Heart left ventricle (tissue), 13 donors: ENCODE data around the gene PFKFB2.

Experiments used
- POLR2A ChIP-seq, 2 donors: fragments of 450-650 bp; IDR thresholded peaks; one replicate each; pipeline ENCODE4 v1.6.1; 2017; ENCODE audit warnings: antibody characterized with exemption in 2 of 2, mild to moderate bottlenecking in 2 of 2, moderate library complexity in 2 of 2
- TF ChIP-seq, protein P1 (sequence below), 12 donors: fragments of 200-600 bp; sonication (generic) in 4 of 12; IDR thresholded peaks; one replicate each; pipeline versions ENCODE4 v1.5.0 to v1.8.0; 2018 to 2022; ENCODE audit warnings: antibody characterized with exemption in 12 of 12, mild to moderate bottlenecking in 5 of 12
- donor health status: ischemic (EF 13 %, LVEDD 7.1; RV severe dilation, severe dysfunction).
- donor health status: DM: no; HTN: yes; CAD: no.
- donor health status: DM: no; HTN: no; CAD: no.
- donor health status: ischemic (EF 25% LVEDD 6.9; RV normal size, moderate dysfunction).
- donor health status: ischemic (EF 25% LVEDD 5.7; RV mildly dilated, moderate dysfunction).
- donor health status: ischemic (EF 35%, LVEDD 5.7; RV mildly dilated, moderate dysfunction).
- donor health status: nonischemic (EF 11% LVEDD 7.7; RV severe dilation, severe dysfunction).
- donor health status: DM: yes; HTN: yes; CAD: no.
- donor health status: PGD.
- donor health status: ischemic (EF 29% LVEDD 5.4; RV normal size, mild dysfunction).
- donor health status: nonischemic (EF 23%, LVEDD 6.1; RV moderate dilation, normal function).

DNA sequence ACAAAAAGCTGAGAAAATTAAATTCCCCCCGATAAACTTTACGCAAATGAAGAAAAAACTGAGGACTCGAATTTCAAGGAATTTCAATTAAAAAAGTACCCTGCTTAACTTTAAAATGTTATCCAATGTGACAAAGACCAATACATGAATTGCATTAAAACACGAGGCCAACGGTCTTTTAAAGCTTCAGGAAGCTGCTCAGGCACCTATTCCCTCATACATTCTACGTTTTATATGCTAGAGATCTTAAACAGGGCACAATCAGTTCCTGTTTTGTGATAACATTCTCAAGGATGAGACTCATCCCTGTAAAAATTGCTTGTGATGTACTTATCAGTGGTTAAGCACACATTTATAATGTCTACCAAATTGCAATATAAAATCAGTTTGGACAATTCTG, 5.0 kb upstream of the PFKFB2 start:
- TF ChIP-seq, protein P1, sequence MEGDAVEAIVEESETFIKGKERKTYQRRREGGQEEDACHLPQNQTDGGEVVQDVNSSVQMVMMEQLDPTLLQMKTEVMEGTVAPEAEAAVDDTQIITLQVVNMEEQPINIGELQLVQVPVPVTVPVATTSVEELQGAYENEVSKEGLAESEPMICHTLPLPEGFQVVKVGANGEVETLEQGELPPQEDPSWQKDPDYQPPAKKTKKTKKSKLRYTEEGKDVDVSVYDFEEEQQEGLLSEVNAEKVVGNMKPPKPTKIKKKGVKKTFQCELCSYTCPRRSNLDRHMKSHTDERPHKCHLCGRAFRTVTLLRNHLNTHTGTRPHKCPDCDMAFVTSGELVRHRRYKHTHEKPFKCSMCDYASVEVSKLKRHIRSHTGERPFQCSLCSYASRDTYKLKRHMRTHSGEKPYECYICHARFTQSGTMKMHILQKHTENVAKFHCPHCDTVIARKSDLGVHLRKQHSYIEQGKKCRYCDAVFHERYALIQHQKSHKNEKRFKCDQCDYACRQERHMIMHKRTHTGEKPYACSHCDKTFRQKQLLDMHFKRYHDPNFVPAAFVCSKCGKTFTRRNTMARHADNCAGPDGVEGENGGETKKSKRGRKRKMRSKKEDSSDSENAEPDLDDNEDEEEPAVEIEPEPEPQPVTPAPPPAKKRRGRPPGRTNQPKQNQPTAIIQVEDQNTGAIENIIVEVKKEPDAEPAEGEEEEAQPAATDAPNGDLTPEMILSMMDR (IDR thresholded peaks at IDR 0.05) = no peak
- TF ChIP-seq POLR2A (IDR thresholded peaks at IDR 0.05) = no peak
